ENCODE data around the gene NDE1.

NDE1 gene

GRCh38 chr16:15605839-15606517 is 44.1 kb upstream of the NDE1 start:
- TF ChIP-seq SIN3A (IDR thresholded peaks at IDR 0.05; ENCODE audit: borderline replicate concordance, insufficient read depth, low read length) (no peak), FOXP2 (optimal IDR thresholded peaks at IDR 0.05; ENCODE audit: borderline replicate concordance, extremely low read depth, extremely low read length, insufficient read depth) (no peak), TAF1 (IDR thresholded peaks at IDR 0.05; ENCODE audit: borderline replicate concordance, insufficient read depth, low read length) (no peak), REST (IDR thresholded peaks at IDR 0.05; ENCODE audit: insufficient read depth in 1 of 2, low read depth in 2 of 2, low read length in 2 of 2) (no peak), POLR2AphosphoS5 (IDR thresholded peaks at IDR 0.05; ENCODE audit: low read depth, low read length) (no peak)

GRCh38 chr16:15606518-15607220 is 43.4 kb upstream of the NDE1 start:
- no peak for TF ChIP-seq POLR2AphosphoS5 (IDR thresholded peaks at IDR 0.05; ENCODE audit: low read depth, low read length)
- no peak for TF ChIP-seq REST (IDR thresholded peaks at IDR 0.05; ENCODE audit: insufficient read depth in 1 of 2, low read depth in 2 of 2, low read length in 2 of 2)
- no peak for TF ChIP-seq SIN3A (IDR thresholded peaks at IDR 0.05; ENCODE audit: borderline replicate concordance, insufficient read depth, low read length)
- no peak for TF ChIP-seq FOXP2 (optimal IDR thresholded peaks at IDR 0.05; ENCODE audit: borderline replicate concordance, extremely low read depth, extremely low read length, insufficient read depth)
- no peak for TF ChIP-seq TAF1 (IDR thresholded peaks at IDR 0.05; ENCODE audit: borderline replicate concordance, insufficient read depth, low read length)

GRCh38 chr16:15607700-15608396 is 42.2 kb upstream of the NDE1 start:
- no peak for TF ChIP-seq REST (IDR thresholded peaks at IDR 0.05; ENCODE audit: insufficient read depth in 1 of 2, low read depth in 2 of 2, low read length in 2 of 2)

GRCh38 chr16:15608398-15609285 is 41.4 kb upstream of the NDE1 start:
- no peak for TF ChIP-seq POLR2AphosphoS5 (IDR thresholded peaks at IDR 0.05; ENCODE audit: low read depth, low read length)
- TF ChIP-seq FOXP2 (optimal IDR thresholded peaks at IDR 0.05; ENCODE audit: borderline replicate concordance, extremely low read depth, extremely low read length, insufficient read depth) = no peak
- no peak for TF ChIP-seq TAF1 (IDR thresholded peaks at IDR 0.05; ENCODE audit: borderline replicate concordance, insufficient read depth, low read length)
- TF ChIP-seq SIN3A (IDR thresholded peaks at IDR 0.05; ENCODE audit: borderline replicate concordance, insufficient read depth, low read length) = no peak
- TF ChIP-seq REST (IDR thresholded peaks at IDR 0.05; ENCODE audit: insufficient read depth in 1 of 2, low read depth in 2 of 2, low read length in 2 of 2) = no peak

All from PFSK-1 (cell line).